ENCODE data around the gene SLC10A7. TPM values are rescaled to one million over a fixed set of nuclear protein-coding genes. Genes with fewer than 3 reads are reported as not detected.

Gene SLC10A7
- total and polyA plus RNA-seq, 9 of the 15 experiments (the other 6 are each of a cell fraction or from before 2014, with no cell fraction given), result 6.4 to 22.8 (median 16.1) TPM

GRCh38 chr4:146243141-146243882, 278.4 kb downstream of the SLC10A7 start:
- Histone ChIP-seq H3K9me1 (ENCODE audit: control insufficient read depth, insufficient read depth, low read length) (no peaks in the 10 kb centered on the region), H3K9ac (ENCODE audit: insufficient read depth in 1 of 2, low read depth in 2 of 2, low read length in 2 of 2) (no peak overlapping the region), H3K4me3 (no peak overlapping the region), H3K36me3 (ENCODE audit: control insufficient read depth, insufficient read depth, low read length) (no peaks in the 10 kb centered on the region), H3K9me3 (replicated peaks; ENCODE audit: control insufficient read depth, insufficient read depth, low read depth, low read length) (no peaks in the 10 kb centered on the region), H3K27ac (ENCODE audit: extremely low read depth, low read depth, low read length) (no peak overlapping the region), H3K79me2 (ENCODE audit: control insufficient read depth, insufficient read depth, low read length) (no peaks in the 10 kb centered on the region), H2AFZ (ENCODE audit: low read depth, low read length) (no peak overlapping the region), H3K4me2 (ENCODE audit: insufficient read depth, low read length) (peak overlapping the region; percentile 11; the same call in 1 of the 2 replicates), H3K4me1 (replicated peaks in 1 of 2; ENCODE audit: control insufficient read depth in 2 of 2, insufficient read depth in 2 of 2, low read length in 2 of 2) (peaks cover 0 to 7% of the 10 kb centered on the region in 2 experiments; a peak in 1 of 5 replicates), H3K27me3 (ENCODE audit: control insufficient read depth in 2 of 2, insufficient read depth in 2 of 2, low read length in 2 of 2) (peaks cover 0 to 32% of the 10 kb centered on the region in 2 experiments; a peak in 2 of 5 replicates), H4K20me1 (replicated peaks; ENCODE audit: control insufficient read depth, insufficient read depth, low read length) (peaks cover 5% of the 10 kb centered on the region; the same call in 1 of the 2 replicates)
- no TSS peak for BruUV-seq (replicated peaks)
- intact Hi-C loops (cut with micrococcal nuclease), result loop anchor here (2.0 kb wide), 1 partner anchor 99 kb away; no protein-coding TSS in a partner anchor
- no peak for FAIRE-seq
- DNase-seq (ENCODE audit: extremely low read depth in 1 of 4, low spot score in 3 of 4), result peak; percentile 37 to 72 (median 62)
- ATAC-seq, result peak; percentile 84
- ChIA-PET CTCF (ENCODE audit: low intra/inter-chr PET ratio) (interaction anchor here (0.9 kb wide), 1 partner anchor 854 kb away, joined by 4 read pairs; no protein-coding TSS in a partner anchor), POLR2A (no interaction called here)
- WGBS (ENCODE audit: insufficient coverage, low coverage, missing lambda C conversion rate), result 39% methylated on average over 23 of the region's 24 CpGs
- in situ Hi-C loops (cut with MboI), result no loop called here
- no peak for TF ChIP-seq RBM17 (IDR thresholded peaks at IDR 0.05; ENCODE audit: borderline replicate concordance, low read depth, low read length)
- TF ChIP-seq ETV5 (CRISPR knock-in tag; IDR thresholded peaks at IDR 0.05; ENCODE audit: low read depth), result no peak
- 0 out of 4 replicates have a peak, but pooled peaks of 1 of the 2 experiments have one; percentile 12 for TF ChIP-seq RAD21 (CRISPR knock-in tag; conservative IDR thresholded peaks at IDR 0.05 in 1 of 2, IDR thresholded peaks at IDR 0.05 in 1 of 2)
- TF ChIP-seq ZBTB7A (IDR thresholded peaks at IDR 0.05; ENCODE audit: borderline replicate concordance, control insufficient read depth, low read depth, low read length), result peak; percentile 97
- TF ChIP-seq ATF4 (CRISPR knock-in tag; IDR thresholded peaks at IDR 0.05), result no peak
- peak; percentile 68 for TF ChIP-seq ZBTB33 (CRISPR knock-in tag; IDR thresholded peaks at IDR 0.05)
- no peak for TF ChIP-seq BRCA1 (IDR thresholded peaks at IDR 0.05)
- TF ChIP-seq BRCA1 (CRISPR knock-in tag; IDR thresholded peaks at IDR 0.05), result no peak
- peak; percentile 44 to 67 (median 59) for TF ChIP-seq CTCF (IDR thresholded peaks at IDR 0.05 in 2 of 3, conservative IDR thresholded peaks at IDR 0.05 in 1 of 3; ENCODE audit: insufficient read depth in 2 of 3, low read depth in 1 of 3, low read length in 3 of 3)
- no peak for TF ChIP-seq NFE2L1 (tag; IDR thresholded peaks at IDR 0.05; ENCODE audit: borderline replicate concordance, low read depth)
- no peak for TF ChIP-seq PHF21A (IDR thresholded peaks at IDR 0.05; ENCODE audit: borderline replicate concordance, low read depth)
- TF ChIP-seq CTCFL (IDR thresholded peaks at IDR 0.05; ENCODE audit: borderline replicate concordance, insufficient read depth, low read depth, low read length, poor library complexity, severe bottlenecking), result peak; percentile 91
- TF ChIP-seq GTF2A2 (tag; IDR thresholded peaks at IDR 0.05), result no peak

Measured in K562 (cell line).